HG03175 (cell line): Measurements from ENCODE around the gene KRT80.
"Not testable (repeated sequence)": the region's sequence is repeated elsewhere in the genome, so short reads cannot be mapped to it uniquely, and the experiment has no call there.

Experiments used
- ATAC-seq: cut with Tn5 transposase; IDR thresholded peaks from one replicate; pipeline ENCODE4 v1.9.1; 2021; ENCODE audit warnings: mild to moderate bottlenecking, moderate library complexity; ENCODE audit not compliant: unreplicated experiment

The KRT80 gene

DNA sequence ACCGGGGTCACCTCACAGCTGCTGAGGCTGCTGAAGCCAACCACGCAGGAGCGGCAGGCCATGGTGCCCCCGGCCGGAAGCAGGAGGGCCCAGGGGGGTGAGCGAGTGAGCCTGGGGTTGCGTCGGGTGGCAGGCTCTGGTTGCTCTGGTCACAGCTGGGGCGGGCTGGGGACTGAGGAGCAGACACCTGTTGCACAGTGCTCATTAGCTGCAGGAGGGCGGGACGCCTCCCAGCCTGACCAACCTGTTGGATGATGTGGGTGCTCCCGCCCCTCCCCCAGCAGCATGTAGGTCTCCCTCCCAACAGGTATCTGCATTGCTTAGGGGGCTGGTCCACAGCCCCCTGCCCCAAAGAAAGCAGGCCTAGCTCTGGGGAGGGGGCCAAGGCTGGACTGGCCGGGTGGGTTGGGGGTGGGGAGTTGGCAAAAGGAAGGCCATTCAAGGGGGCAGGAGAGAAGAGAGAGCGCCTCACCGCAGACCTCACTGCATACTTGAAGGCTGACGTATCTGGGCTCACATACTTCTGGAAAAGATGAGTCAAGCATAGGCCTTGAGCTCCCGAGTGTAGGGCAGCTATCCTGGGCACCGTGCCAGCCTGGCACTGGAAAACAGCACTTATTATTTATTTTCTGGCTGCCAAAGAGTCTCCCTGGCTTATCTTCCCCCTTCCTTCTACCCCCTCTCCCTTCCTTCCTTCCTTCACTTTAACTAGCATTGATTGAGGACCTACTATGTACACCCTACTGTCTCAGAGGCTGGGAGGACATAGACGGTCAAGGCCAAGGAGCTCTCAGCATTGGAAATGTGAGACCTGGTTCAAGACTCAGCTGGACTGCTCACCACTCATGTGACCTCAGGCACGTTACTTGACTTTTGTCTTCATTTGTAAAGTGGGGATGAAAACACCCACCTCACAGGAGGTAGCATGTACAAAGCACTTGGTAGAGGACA is at the start of gene KRT80:
KRT80 (minus strand) TSS at position 174 of the 951 bp plus-strand sequence; CDS start at position 62, 112 bp downstream.
- no peak for ATAC-seq

DNA sequence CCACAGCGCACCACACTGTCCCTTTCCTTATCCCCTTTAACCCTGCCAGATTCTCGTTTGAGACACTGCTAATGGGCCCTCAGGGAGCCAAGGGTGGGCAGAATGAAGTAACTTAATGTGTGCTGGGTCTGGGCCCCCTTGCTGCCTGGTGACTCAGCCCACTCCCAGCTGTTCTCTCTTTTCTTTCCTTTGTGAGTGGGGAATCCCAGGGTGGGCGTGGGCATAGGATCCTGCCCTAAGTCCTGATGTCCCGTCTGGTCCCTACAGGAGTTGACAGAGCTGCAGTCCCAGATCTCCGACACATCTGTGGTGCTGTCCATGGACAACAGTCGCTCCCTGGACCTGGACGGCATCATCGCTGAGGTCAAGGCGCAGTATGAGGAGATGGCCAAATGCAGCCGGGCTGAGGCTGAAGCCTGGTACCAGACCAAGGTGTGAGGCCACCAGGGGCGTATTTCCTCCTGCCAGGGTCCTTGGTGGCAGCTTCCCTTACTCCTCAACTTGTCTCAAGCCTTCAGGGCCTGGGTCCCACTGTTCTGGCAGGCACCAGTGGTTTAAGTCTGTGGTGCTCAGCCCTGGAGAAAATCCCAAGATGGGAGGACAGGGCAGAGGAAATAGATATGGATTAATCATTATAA is 49.5 kb upstream of the KRT80 start:
- ATAC-seq = no peak

DNA sequence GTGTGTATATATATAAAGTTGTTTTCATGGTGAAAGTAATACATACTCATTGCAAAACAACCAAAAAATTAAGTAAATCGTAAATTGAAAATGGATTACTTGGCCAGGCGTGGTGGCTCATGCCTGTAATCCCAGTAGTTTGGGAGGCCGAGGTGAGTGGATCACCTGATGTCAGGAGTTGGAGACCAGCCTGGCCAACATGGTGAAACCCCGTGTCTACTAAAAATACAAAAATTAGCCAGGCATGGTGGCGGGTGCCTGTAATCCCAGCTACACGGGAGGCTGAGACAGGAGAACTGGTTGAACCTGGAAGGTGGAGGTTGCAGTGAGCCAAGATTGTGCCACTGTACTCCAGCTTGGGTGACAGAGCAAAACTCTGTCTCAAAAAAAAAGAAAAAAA is 48.4 kb upstream of the KRT80 start:
- not testable (repeated sequence) for ATAC-seq

DNA sequence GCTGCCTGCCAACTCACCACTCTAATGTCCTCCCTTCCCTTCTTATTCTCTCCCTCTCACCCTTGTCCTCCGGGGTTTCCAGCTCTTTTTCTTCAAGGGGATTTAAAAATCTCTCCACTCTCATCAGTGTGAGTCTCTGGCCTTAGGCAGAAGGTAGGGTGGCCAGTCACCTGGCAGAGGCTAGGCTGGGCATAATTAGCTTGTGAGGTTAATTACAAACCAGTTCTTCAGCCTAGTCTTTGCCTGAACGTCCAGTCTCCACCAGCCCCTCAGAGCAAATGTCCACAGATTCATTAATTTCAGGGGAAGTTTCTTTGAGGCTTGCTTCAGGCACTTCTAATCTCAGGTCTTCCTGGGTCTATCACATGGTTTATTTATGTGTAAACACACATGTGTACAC is 48.0 kb upstream of the KRT80 start:
- no peak for ATAC-seq

DNA sequence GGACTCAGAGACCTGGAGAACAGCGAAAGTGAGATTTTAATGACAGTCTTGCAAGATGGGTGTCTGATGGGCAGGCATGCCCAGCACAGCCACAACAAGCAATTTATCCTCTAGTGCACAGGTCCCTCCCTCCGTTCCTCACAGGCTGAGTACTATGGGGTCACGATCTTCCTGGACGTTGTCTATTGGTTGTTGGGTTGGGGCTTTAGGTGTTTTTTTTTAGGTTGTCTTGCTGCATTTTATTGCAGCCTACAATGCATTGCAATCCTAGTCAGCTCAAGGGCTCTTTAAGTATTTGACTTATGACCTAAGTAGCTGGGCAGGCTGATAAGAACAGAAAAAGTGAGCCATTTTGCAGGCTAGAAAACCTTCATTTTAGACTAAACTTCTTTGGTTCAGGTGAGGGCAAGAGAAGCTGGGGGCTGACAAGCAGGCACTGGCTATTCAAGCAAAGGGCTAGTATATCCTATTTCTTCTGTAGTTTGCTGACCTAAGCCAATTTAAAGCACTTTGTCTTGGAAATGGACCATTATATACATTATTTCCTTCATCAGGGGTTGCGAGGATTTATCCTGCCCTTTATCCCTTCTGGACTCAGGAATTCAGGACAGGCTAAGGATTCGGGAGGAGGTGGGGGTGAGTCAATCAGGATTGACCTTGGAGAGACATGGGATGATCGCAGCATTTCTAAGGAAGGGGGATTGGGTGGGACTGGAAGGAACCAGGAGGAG is 47.3 kb upstream of the KRT80 start:
- no peak for ATAC-seq

DNA sequence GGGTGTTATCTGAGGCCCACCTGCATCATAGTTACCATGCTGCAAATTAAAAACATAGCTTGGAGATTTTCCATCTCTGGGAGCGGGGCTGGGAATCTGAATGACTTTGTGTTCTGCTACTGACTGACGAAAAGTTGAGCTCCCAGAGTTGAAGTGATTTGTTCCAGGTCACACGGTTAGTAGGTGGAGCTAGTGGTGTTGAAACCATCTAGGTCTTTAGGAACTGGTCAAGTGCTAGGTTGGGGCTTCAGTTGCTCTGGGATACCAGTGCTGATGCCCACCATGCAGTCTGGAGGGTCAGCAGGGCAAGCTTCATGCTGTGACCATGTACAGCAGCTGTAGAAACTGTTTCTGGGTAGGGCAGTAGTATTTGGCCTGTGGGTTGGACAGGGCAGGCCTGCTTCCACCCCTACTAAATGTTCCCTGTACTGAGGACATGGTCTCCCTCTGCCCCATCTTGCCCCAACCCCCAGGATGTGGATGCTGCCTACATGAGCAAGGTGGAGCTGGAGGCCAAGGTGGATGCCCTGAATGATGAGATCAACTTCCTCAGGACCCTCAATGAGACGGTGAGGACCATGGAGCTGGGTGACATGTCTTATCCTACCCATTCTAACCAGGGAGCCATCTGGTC is 46.5 kb upstream of the KRT80 start:
- no peak for ATAC-seq

DNA sequence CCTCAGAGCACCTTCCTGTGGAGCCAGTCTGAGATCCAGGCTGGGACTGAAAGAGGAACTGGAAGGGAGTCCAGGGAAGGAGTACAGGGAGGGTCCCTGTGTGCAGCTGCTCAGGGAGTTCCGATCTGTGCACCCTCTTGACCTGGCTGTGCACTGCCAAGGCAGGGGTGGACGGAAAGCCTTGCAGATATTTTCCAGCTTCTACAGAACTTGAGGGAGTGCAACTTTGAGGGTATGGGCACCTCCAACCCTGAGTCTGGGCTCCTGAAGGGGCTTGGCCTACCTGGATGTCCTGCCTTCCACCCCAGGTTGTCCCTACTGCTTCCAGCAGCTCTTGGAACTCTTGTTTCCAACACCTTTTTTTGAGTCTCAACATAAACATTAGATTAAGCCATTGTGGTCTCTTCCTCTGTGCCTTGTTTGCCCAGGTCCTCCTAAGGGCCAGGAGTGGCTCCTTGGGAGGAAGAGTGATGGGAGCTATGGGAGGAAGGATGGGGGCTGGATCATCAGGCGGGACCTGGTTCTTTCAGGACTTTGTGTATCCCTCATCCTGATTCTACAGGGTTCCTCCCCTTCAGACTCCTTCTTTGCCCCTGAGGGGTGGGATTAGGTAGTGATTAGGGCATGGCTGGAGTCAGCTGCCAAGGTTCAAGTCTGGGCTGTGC is 44.7 kb upstream of the KRT80 start:
- ATAC-seq = no peak

DNA sequence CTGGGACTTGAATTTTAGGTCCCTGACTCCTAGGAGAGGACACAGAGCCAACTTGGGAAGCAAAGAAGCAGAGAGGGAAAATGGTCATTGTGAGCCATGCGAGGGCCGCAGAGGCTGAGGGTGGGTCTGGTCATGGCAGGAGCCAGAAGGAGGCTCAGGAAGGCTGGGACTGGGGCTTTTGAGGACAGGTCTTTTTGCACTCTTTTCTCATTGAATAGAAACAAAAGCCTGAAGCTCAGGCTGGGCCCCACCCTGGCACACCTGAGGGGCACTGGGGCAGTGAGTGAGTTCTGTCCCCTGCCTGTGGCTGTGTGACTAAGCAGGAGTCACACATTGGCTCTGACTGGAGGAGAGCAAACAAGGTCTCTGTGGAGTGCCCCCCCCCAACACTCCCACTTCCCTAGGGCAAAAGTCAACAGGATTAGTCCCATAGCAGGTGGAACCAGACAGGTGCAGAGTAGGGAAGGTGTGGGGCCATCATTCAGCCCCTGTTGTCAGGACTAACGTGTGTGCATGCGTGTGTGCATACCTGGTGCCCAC is 44.1 kb upstream of the KRT80 start:
- ATAC-seq = no peak

DNA sequence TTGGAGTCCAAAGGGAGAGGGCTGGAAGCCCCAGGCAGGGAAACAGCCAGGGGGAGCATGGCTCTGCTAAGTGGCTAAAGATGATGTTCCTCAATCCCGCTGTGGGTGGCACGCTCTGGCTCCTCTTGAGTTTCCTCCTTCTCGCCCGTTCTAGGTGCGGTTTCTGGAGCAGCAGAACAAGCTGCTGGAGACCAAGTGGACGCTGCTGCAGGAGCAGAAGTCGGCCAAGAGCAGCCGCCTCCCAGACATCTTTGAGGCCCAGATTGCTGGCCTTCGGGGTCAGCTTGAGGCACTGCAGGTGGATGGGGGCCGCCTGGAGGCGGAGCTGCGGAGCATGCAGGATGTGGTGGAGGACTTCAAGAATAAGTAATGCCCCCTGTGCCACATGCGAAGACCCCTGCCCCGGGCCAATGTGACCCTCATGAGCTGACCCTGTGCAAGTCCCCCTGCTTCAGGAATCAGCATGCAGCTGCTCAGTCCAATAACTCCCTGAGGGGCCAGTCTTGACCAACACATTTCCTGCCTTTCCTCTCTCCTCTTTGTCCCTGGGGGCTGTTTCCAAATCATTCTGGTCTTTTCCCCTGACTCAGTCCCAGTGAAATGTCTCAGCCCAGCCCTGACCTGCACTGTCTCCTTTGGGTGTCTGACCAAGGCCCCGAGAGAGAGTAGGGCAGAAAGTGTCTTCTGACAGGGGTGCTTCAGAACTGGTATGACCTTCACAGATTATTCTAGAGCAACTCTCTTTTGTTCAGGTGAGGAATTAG is 43.4 kb upstream of the KRT80 start:
- no peak for ATAC-seq

DNA sequence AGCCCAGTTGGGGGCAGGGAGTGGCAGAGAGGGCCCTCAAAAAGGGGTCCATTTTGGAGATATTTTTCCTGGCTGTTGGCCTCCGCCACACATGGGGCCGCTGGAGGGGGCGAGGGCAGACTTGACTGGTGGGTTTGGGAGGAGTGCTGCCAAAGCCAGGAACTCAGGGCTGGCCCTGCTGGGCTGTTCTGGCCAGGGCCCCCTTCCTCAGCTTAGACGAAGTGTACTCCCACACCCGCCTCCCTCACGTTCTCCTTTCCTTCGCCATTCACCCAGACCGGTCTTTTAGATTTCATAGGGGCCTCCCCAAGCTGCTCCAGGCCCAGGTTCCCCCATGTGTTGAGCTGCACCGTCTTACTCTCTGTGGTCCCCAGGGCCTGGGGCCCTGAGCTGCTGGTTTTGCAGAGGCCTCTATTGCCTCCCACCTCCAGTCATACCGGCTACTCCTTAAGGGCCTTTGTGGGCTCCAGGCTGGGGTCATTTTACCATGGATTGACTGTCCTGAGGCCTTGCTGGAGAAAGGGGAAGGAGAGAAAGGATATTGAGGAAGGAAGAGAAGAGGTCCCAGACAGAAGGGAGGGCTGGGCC is 42.5 kb upstream of the KRT80 start:
- ATAC-seq = no peak

DNA sequence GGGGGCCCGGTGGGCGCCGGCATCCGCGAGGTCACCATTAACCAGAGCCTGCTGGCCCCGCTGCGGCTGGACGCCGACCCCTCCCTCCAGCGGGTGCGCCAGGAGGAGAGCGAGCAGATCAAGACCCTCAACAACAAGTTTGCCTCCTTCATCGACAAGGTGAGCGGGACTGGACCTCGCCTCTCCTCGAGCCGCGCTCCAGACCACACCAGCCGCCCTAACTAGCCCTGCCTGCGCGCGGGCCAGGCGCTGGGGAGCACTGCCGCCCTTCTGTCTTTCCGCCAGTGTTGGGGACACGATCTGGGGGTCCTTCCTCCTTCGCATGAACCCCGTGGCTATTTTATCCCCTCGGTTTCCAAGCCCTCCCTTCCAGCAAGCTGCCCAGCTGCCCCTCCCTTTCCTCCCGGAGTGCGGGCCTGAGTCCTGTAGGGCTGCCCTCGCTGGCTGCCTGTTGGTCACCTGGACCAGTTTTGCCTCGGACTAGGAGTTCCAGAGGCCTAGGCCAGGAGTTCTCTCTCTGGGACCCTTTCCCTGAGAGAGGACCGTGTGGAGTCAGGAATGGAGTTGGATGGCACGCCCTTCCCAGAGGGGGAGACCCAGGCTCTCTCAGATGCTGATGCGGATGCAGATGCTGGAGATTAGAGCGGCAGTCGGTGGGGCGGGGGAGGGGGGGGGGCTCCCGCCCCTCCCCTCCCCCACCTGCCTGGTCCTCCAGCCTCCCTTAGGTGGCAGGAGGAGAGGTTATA is 41.8 kb upstream of the KRT80 start:
- no peak for ATAC-seq

DNA sequence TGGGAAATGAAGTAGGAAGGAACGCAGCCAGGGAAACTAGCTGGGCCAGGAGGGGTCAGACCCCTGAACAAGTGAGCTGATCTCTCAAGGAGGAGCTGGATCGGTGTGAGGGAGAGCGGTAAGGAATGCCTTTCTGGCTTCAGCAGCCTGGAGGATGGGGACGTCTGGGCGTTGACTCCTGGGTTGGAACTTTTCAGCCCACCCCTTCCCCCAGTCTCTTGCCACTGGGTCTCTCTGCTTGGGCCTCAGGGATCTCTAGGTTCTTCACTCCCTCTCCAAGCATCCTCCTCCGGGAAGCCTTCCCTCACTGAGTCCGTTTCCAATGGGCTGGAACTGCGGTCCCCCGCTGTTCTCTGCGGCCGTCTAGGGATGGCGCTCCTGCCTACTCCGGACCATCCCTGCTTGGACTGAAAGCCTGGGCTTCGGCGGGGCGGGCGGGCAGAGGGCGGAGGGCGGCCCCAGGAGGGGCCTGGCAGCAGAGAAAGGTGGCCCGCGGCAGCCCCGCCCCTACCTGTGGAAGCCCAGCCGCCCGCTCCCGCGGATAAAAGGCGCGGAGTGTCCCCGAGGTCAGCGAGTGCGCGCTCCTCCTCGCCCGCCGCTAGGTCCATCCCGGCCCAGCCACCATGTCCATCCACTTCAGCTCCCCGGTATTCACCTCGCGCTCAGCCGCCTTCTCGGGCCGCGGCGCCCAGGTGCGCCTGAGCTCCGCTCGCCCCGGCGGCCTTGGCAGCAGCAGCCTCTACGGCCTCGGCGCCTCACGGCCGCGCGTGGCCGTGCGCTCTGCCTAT is 41.1 kb upstream of the KRT80 start, which contains the start of gene KRT7:
KRT7 (plus strand) TSS at position 570 of the 788 bp plus-strand sequence; CDS start at position 624, 54 bp downstream.
- no peak for ATAC-seq

DNA sequence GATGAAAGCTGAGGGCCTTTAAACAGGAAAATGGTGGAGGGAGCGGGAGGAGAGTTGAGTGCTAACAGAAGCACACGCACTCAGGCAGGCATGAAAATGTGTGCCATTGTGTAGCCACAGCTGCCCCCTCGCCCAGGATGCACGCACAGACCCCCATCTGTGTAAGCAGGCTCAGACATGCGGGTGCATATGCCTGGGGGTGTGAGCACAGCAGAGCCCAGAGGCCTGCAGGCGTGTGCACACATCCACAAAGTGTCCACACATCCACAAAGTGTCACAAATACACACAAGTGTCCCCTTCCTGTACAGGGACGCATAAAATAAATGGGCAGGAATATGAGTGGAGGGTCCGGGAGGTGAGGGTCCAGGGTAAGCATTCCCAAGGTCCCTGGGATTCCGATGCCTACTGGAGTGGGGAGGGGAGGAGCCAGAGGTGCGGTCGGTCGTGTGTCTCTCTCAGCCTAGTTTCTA is 40.4 kb upstream of the KRT80 start:
- ATAC-seq = no peak

DNA sequence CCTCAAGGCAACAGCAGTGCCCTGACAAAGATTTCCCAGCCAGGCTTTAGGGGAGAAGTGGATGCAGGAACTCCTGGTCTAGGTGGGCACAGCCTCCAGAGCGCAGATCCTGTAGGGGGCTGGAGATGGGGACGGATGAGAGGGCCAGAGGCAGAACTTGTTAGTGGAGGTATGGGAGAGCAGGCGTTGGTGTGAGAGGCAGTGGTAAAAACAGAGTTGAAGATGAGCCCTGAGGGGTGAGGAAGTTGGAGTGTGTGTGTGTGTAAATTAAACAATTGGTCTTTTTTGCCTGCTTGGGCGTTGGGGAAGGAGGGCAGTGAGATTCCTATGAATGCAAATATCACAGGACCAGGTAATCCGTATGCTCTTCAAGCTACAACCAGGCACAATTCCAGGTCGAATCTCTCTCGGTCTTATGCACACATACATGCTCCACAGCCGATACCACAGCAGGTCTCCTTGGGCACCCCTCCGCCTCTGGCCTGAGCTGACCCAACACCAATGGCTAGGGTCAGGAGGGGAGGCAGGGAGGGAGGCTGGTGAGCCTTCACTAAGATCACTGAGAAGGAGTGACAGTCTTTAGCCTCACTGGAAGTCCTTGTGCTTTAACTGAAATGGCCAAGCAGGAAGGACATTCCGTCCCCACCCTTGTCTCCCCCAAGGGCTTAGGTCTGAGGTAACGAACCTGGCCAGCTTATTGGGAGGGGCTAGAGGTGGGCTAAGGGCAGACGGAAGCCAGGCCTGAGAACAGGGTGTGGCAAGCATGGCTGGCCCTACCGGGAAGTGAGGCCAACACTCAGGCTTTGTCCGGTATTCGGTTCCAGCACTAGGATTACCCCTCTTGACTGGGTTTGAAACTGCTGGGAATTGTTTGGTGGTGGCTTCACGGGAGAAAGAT is 39.7 kb upstream of the KRT80 start:
- ATAC-seq = no peak

DNA sequence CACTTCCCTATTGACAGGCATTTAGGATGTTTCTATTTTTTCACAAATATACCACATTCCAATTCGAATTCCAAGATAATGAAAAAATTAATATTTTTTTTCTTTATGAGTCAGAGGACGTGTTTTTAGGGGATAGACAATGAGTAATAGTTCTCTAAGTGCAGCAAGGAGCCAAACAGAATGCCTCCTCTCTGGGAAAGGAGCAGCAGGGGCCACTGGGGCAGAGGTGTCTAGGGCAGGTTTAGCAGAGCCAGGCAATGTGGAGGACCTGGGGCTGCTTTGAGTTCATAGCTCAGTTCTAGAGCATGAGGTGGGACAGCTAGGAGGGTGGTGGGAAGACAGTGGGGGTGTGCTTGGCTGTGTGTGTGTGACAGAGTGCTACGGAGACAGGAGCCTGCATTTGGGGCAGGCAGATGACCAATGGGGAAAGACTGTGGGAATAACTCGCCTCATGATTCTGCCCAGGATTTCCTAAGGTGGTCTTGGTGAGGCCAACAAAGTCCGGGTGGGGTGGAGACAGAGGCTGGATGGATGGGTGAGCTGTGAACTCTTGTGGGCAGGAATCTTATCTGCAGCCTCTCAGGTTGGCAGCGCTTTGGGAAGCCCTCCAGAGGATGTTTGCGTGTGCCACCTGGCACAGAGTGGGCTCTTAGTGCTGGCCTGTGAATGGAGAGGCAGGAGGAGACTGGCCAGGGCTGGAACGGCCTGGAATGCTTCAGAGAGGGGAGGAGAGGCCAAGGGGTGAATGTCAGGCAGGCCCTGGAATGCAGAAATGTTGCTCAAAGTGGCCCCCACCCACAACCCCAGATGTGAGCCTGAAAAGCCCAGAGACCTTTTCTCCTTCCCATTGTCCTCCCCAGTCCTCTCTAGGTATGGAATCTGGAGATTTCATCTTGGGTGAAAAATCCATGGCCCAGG is 38.8 kb upstream of the KRT80 start:
- no peak for ATAC-seq
